Calu3 (cell line): ENCODE data around the gene NPY4R2. TPM values are rescaled to one million over a fixed set of nuclear protein-coding genes. Genes with fewer than 3 reads are reported as not detected.
"Not testable (repeated sequence)": the region's sequence is repeated elsewhere in the genome, so short reads cannot be mapped to it uniquely, and the experiment has no call there.

Experiments used
- BruUV-seq: library from RNA; stranded (reverse); fragments of 400-500 nt; replicated peaks from 2 replicates; lab custom pipeline; 2021; lab: Mats Ljungman, UMichigan
- CTCF ChIA-PET: fragments of 300-600 bp; sonication (Branson Sonifier 250); formaldehyde crosslinking; loops from one replicate; lab custom pipeline; 2022; ENCODE audit warnings: antibody characterized with exemption; lab: Charles Lee
- DNase-seq: peaks from one replicate; pipeline ENCODE4 v3.0.0; 2022
- H3K27ac Mint-ChIP-seq: one replicate; pipeline ENCODE4 v1.8.0; 2022; ENCODE audit warnings: mixed read lengths; ENCODE audit not compliant: unreplicated experiment
- H3K27me3 Mint-ChIP-seq: one replicate; pipeline ENCODE4 v1.8.0; 2022; ENCODE audit warnings: mixed read lengths; ENCODE audit not compliant: unreplicated experiment
- H3K36me3 Mint-ChIP-seq: one replicate; pipeline ENCODE4 v1.8.0; 2022; ENCODE audit warnings: mild to moderate bottlenecking, moderate library complexity, mixed read lengths; ENCODE audit not compliant: insufficient read depth, unreplicated experiment
- H3K4me1 Mint-ChIP-seq: one replicate; pipeline ENCODE4 v1.8.0; 2022; ENCODE audit warnings: mild to moderate bottlenecking, low read depth, mixed read lengths; ENCODE audit not compliant: unreplicated experiment
- H3K4me3 Mint-ChIP-seq: one replicate; pipeline ENCODE4 v1.8.0; 2022; ENCODE audit warnings: mild to moderate bottlenecking, low read depth, moderate library complexity, mixed read lengths; ENCODE audit not compliant: unreplicated experiment
- H3K9me3 Mint-ChIP-seq: one replicate; pipeline ENCODE4 v1.8.0; 2022; ENCODE audit warnings: low read depth, mixed read lengths; ENCODE audit not compliant: unreplicated experiment
- intact Hi-C: fragments of 100-400 bp; cut with micrococcal nuclease; formaldehyde crosslinking; loops from one replicate; pipeline ENCODE4 v1.10.0; 2022; ENCODE audit not compliant: unreplicated experiment
- total RNA-seq: library from RNA; stranded (reverse); gene quantifications from 2 replicates; pipeline ENCODE4 v1.2.3, GENCODE V29; 2022

Gene NPY4R2
- total RNA-seq, 1 experiment from 2014 or later, result not detected

DNA sequence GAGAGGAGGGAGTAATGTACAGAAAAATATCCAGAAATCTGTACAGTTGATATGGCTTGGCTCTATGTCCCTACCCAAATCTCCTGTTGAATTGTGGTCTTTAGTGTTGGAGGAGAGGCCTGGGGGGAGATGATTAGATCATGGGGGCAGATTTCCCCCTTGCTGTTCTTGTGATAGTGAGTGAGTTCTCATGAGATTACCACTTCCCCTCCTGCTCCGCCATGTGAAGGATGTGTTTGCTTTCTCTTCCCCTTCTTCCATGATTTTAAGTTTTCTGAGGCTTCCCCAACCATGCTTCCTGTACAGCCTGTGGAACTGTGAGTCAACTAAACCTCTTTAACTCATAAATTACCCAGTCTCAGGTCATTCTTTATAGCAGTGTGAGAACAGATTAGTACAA is 29.0 kb downstream of the NPY4R2 start:
- CTCF ChIA-PET, result not testable (repeated sequence)

DNA sequence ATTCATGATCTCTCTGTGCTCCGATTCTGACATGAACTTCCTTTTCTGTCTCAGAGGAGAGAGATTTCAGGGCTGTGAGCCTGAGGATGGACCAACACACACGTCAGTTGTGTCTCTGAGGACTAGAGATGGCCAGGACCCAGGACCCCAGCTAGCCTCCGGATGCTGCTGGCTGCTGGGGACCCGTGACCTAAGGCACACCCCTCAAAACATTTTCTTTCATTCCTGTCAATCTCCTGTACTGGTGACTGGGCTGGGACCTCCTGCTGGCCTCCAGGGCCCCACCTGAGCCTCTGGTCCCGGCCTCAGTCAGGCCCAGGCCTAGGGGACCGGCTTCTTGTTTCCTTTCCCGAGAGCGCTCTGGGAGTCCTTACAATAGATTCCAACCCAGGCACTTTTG is 38.7 kb downstream of the NPY4R2 start:
- H3K9me3 Mint-ChIP-seq, H3K27ac Mint-ChIP-seq, H3K4me3 Mint-ChIP-seq, intact Hi-C loops, DNase-seq, CTCF ChIA-PET, H3K36me3 Mint-ChIP-seq, BruUV-seq, H3K27me3 Mint-ChIP-seq, H3K4me1 Mint-ChIP-seq: not testable (repeated sequence)

More for the DNA sequence above, 29.0 kb downstream of the NPY4R2 start:
- BruUV-seq, H3K4me3 Mint-ChIP-seq, H3K27ac Mint-ChIP-seq, H3K36me3 Mint-ChIP-seq, H3K4me1 Mint-ChIP-seq, H3K27me3 Mint-ChIP-seq, intact Hi-C loops, DNase-seq, H3K9me3 Mint-ChIP-seq: not testable (repeated sequence)

DNA sequence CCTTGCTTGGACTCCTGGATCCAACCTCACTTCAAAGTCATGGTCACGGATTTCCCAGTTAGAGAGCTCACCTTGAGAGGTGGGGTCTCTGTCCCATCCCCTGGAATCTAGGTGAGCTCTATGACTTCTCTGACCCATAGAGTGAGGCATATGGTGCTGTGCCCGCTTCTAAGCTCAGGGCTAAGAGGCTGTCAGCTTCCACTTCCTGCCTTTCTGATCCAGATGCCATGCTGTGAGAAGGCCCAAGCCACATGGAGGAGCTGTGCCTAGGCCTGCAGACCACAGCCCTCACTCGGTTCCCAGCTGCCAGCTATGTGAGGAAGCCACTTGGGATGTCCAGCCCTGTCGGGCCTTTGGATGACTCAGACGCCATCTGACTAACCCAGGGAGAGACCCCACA is 41.2 kb downstream of the NPY4R2 start:
- H3K4me3 Mint-ChIP-seq, intact Hi-C loops, H3K9me3 Mint-ChIP-seq, H3K4me1 Mint-ChIP-seq, DNase-seq, H3K27me3 Mint-ChIP-seq, H3K27ac Mint-ChIP-seq, CTCF ChIA-PET, H3K36me3 Mint-ChIP-seq, BruUV-seq: not testable (repeated sequence)

DNA sequence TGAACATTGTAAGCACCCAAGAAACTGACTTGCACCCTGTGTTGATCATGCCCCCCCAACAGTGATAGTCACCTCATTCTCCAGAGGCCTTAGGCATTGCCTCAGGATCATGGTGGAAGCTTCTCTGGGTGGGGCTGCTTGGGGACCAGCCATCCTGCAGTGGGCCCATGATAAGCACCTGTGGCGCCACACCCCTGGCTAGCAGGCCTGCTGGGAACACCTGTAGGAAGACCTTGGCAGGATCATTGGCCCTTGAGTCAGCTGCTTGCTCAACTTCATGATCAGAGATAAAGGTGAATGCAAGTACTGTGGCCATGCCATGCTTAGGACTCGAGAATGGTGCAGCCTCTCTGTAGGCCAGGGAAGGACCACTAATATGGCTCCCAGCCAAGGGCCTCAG is 42.2 kb downstream of the NPY4R2 start:
- H3K36me3 Mint-ChIP-seq, H3K4me1 Mint-ChIP-seq, CTCF ChIA-PET, H3K27me3 Mint-ChIP-seq, DNase-seq, H3K4me3 Mint-ChIP-seq, intact Hi-C loops, BruUV-seq, H3K9me3 Mint-ChIP-seq, H3K27ac Mint-ChIP-seq: not testable (repeated sequence)

DNA sequence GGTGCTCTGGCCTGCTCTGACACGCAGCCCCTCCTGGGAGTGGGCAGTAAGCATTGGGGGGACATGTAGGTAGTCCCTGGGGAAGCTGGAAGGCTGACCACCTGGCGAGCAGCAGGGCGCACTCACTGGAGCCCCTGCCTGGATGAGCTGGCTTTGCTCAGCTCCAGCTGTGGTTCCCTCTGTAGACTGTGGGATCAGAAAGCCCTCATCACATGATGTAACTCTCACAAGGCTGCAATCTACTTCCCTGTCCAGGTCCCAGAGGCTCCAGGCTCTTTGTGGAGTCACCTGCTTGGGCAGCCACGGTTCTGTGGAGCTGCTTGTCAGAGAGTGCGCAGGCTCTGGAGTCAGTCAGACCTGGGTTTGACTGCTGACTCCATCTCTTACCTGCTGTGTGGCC is 44.3 kb downstream of the NPY4R2 start:
- H3K4me1 Mint-ChIP-seq, H3K4me3 Mint-ChIP-seq, H3K27me3 Mint-ChIP-seq, CTCF ChIA-PET, H3K9me3 Mint-ChIP-seq, intact Hi-C loops, BruUV-seq, H3K36me3 Mint-ChIP-seq, H3K27ac Mint-ChIP-seq, DNase-seq: not testable (repeated sequence)

DNA sequence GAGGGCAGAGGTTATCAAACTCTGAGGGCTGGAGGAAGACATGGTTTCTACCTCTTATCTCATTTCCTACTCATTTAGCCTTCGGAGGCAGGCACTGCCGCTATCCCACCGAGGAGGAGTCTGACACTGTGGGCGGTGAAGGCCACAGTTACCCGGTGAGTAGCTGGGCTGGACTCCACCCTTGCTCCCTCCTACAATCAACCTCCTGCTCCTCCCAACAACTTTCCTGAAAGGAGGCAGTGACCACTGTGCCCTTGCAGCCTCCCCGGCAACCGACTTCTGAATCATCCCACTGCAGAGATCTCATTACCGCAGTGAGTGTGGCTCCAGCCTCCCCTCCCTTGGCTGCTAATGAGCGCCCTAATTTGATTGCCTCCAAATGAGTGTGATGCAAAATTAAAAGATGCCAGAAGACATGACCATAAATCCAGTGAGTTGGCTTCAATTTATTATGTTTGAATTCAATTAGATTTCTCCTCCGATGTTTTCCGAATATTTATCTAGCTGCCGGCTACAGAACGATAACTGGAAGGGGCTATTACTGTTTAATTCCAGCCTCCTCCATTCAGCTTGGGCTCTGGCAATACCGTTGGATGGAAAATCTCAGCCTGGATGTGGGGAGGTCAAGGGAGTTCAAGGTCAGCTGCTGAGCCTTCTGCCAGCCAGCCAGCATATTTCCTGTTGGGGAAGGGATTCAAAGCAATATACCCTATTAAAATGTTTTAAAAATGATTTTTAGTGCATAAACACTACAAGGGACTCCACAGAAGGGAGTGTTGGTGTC is 46.0 kb downstream of the NPY4R2 start:
- BruUV-seq, H3K36me3 Mint-ChIP-seq, H3K27me3 Mint-ChIP-seq, CTCF ChIA-PET, DNase-seq, intact Hi-C loops, H3K27ac Mint-ChIP-seq, H3K9me3 Mint-ChIP-seq, H3K4me1 Mint-ChIP-seq, H3K4me3 Mint-ChIP-seq: not testable (repeated sequence)

DNA sequence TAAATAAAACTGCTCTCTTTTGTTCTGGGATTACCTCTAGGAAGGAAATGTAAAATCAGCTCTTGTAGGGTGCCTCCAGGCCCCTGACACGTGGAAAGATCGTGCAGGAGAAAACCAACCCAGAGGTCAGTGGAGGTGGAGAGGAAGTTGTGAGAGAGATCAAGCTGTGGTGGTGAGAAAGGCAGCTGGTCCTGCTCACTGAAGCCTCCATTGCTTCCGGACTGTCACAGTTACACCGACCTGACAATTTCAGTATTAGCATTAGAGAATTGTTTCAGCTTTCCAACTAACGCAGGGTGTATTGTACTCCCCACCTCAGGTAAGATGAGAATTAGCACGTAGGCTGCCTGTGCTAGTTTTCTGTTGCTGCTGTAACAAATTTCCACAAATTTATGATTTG is 50.5 kb downstream of the NPY4R2 start:
- H3K27me3 Mint-ChIP-seq, intact Hi-C loops, H3K9me3 Mint-ChIP-seq, H3K4me1 Mint-ChIP-seq, CTCF ChIA-PET, H3K36me3 Mint-ChIP-seq, H3K27ac Mint-ChIP-seq, DNase-seq, BruUV-seq, H3K4me3 Mint-ChIP-seq: not testable (repeated sequence)

DNA sequence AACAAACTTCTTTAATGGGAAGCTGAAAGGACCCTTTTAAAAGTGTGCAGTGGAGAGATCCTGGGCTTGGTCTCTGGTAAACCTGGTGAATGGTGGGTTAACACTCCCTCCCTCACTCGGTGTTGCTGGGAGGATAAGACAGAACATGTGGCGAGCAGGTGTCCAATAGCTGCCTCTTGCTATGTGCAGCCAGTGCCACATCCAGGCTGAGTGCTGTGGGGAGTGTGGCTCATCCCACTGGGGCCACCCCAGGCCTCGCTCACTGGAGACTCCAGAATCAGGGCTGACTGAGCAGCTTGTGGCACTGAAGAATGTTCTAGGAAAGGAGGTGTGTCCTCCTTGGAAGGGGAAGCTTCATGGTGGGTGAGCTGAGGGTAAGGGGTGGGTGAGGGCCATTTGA is 51.6 kb downstream of the NPY4R2 start:
- H3K4me1 Mint-ChIP-seq, H3K27ac Mint-ChIP-seq, H3K9me3 Mint-ChIP-seq, DNase-seq, H3K27me3 Mint-ChIP-seq, BruUV-seq, H3K4me3 Mint-ChIP-seq, CTCF ChIA-PET, H3K36me3 Mint-ChIP-seq, intact Hi-C loops: not testable (repeated sequence)

DNA sequence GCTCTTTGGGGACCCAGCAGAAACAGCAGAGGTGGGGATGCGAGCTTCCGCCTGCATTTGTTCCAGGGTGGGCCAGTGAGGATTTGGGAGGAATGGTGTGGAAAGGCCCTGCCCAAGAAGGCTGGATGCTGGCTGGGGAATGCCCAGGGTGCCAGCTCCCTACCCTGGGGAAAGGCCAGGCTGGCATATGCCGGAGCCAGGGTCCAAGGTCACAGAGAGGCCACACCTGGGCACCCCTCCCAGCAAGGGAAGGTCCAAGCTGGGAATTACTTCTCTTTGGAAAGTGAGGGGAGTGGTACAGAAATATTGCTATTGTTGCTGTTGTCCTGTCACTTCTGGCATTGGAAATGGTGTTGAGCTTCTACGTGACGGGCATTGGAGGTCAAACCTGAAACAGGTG is 53.1 kb downstream of the NPY4R2 start:
- CTCF ChIA-PET, intact Hi-C loops, H3K27me3 Mint-ChIP-seq, BruUV-seq, DNase-seq, H3K9me3 Mint-ChIP-seq, H3K4me1 Mint-ChIP-seq, H3K4me3 Mint-ChIP-seq, H3K36me3 Mint-ChIP-seq, H3K27ac Mint-ChIP-seq: not testable (repeated sequence)

DNA sequence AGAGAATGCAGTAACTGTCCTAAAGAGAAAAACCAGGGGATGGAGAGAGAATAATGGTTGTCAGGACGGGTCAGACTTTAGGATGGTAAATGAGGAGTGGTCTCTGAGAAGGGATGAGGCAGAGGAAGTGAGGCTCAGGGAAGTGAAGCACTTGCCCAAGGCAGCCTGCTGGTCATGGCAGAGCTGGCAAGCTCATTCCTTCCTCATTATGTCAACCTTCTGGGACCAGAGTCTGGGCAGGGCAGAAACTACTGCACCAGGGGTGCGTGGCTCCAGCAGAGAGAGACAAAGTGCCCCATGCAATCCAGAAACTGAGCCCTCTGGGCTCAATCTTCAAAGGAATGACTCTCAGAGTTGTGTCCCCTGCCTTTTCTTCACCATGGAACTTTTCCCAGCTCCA is 53.6 kb downstream of the NPY4R2 start:
- H3K4me3 Mint-ChIP-seq, H3K4me1 Mint-ChIP-seq, H3K9me3 Mint-ChIP-seq, H3K36me3 Mint-ChIP-seq, H3K27ac Mint-ChIP-seq, intact Hi-C loops, CTCF ChIA-PET, H3K27me3 Mint-ChIP-seq, BruUV-seq, DNase-seq: not testable (repeated sequence)
